ENCODE measurements around the gene MAPKBP1. TPM values are rescaled to one million over a fixed set of nuclear protein-coding genes. Genes with fewer than 3 reads are reported as not detected.

Gene MAPKBP1
- total and polyA plus RNA-seq, 8 donors, result 8.8 to 41.5 (median 16.8) TPM

DNA sequence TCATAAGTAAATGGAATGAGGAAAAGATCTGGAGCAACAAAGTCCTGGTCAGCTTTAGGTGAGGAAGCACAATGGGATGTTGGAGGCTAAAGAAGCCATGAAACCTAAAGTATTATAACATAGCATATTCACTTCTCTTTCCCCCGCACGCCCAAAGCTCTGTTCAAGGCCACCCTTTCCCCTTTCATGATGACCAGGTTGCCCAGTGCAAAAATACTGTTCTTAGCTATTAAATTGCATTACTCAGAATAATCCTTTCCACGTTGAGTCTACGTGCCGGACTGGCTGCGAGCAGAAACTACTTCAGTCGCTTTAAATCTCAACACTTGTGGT, 589 bp upstream of the MAPKBP1 start:
- 1 to 9% (median 3%) methylated on average over 7 of the region's 7 CpGs for WGBS, 5 donors
- peak overlapping the region; percentile 69 to 91 (median 88) for H3K27ac ChIP-seq
- no peak for TF ChIP-seq POLR2AphosphoS5 (IDR thresholded peaks at IDR 0.05)
- TF ChIP-seq, protein P1, sequence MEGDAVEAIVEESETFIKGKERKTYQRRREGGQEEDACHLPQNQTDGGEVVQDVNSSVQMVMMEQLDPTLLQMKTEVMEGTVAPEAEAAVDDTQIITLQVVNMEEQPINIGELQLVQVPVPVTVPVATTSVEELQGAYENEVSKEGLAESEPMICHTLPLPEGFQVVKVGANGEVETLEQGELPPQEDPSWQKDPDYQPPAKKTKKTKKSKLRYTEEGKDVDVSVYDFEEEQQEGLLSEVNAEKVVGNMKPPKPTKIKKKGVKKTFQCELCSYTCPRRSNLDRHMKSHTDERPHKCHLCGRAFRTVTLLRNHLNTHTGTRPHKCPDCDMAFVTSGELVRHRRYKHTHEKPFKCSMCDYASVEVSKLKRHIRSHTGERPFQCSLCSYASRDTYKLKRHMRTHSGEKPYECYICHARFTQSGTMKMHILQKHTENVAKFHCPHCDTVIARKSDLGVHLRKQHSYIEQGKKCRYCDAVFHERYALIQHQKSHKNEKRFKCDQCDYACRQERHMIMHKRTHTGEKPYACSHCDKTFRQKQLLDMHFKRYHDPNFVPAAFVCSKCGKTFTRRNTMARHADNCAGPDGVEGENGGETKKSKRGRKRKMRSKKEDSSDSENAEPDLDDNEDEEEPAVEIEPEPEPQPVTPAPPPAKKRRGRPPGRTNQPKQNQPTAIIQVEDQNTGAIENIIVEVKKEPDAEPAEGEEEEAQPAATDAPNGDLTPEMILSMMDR (IDR thresholded peaks at IDR 0.05), result no peak
- no peak for TF ChIP-seq EP300 (IDR thresholded peaks at IDR 0.05)
- TF ChIP-seq POLR2A (IDR thresholded peaks at IDR 0.05), result no peak
- peaks cover 39 to 56% (median 53%) of the 10 kb centered on the region in 4 donors for H3K4me1 ChIP-seq
- peak overlapping the region; percentile 77 to 90 (median 84) for H3K4me3 ChIP-seq
- no peaks in the 10 kb centered on the region for H3K27me3 ChIP-seq
- peaks cover 0 to 9% (median 5%) of the 10 kb centered on the region in 4 donors for H3K36me3 ChIP-seq
- no peaks in the 10 kb centered on the region for H3K9me3 ChIP-seq
- intact Hi-C loops (cut with DNase I; ENCODE audit: low total_unique reads), result loop anchor here (5.0 kb wide), 1 partner anchor 39 kb away; no protein-coding TSS in a partner anchor
- DNase-seq, result no peak

DNA sequence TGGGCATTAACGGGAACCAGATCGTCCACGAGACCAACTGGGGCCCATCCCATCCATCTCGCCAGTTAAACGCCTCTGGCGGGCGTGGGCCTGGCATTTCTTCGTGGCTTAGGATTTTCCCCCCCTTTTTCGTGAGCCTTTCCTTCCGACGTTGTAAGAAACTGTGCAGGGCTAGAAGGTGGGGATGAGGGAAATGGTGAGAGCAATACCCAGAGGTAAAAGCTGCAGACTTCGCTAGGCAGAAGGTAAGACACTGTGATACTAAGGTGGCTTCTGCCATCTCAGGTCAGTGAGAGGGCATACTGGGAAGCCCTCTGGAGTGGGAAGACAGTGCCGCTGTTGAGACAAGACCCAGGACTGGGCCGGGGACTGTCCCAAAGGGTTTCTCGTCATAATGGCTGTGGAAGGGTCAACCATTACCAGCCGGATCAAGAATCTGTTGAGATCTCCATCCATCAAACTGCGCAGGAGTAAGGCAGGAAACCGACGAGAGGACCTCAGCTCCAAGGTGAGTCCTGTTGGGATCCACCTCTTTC, 666 bp downstream of the MAPKBP1 start:
- H3K27ac ChIP-seq, result peak overlapping the region; percentile 69 to 91 (median 88)
- H3K9me3 ChIP-seq, result no peaks in the 10 kb centered on the region
- intact Hi-C loops (cut with DNase I; ENCODE audit: low total_unique reads), result loop anchor here (5.0 kb wide), 1 partner anchor 37 kb away; no protein-coding TSS in a partner anchor
- peaks cover 44 to 68% (median 64%) of the 10 kb centered on the region in 4 donors for H3K4me1 ChIP-seq
- peak overlapping the region; percentile 77 to 90 (median 84) for H3K4me3 ChIP-seq
- no peaks in the 10 kb centered on the region for H3K27me3 ChIP-seq
- TF ChIP-seq POLR2A (IDR thresholded peaks at IDR 0.05) (no peak), POLR2AphosphoS5 (IDR thresholded peaks at IDR 0.05) (no peak)
- TF ChIP-seq, protein P1 (IDR thresholded peaks at IDR 0.05), result no peak
- no peak for DNase-seq
- 4 to 7% (median 6%) methylated on average over 19 of the region's 19 CpGs for WGBS, 5 donors
- H3K36me3 ChIP-seq, result no peaks in the 10 kb centered on the region

DNA sequence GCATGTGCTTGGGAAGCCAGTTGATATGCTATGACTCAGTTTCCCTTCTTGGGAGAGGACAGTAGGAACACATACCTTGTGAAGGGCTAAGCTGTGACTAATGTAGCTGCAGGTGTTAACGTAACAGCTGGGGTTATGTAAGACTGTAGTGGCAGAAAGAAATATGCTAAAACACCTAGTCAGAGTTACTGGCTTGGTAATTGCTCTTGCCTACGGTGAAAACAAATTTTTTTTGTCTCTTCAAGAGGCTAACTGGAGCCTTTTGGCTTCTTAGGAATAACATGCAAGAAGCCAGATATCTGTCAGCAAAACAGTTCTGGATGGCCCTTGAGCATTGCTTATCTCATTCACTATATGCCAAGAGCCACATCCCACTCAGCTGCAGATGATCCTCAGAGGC, 1.4 kb downstream of the MAPKBP1 start:
- Histone ChIP-seq H3K4me3 (peak overlapping the region; percentile 77 to 90 (median 84)), H3K27ac (peak overlapping the region in 2 of 5 donors; percentile 88 to 91), H3K36me3 (no peaks in the 10 kb centered on the region), H3K4me1 (peaks cover 51 to 75% (median 70%) of the 10 kb centered on the region in 4 donors), H3K27me3 (no peaks in the 10 kb centered on the region), H3K9me3 (no peaks in the 10 kb centered on the region)
- intact Hi-C loops (cut with DNase I; ENCODE audit: low total_unique reads), result no loop called here
- WGBS, 5 donors, result 32 to 47% (median 45%) methylated on average over 2 of the region's 2 CpGs
- no peak for TF ChIP-seq POLR2A (IDR thresholded peaks at IDR 0.05)
- TF ChIP-seq, protein P1 (IDR thresholded peaks at IDR 0.05), result no peak
- TF ChIP-seq EP300 (IDR thresholded peaks at IDR 0.05), result no peak
- no peak for TF ChIP-seq POLR2AphosphoS5 (IDR thresholded peaks at IDR 0.05)
- no peak for DNase-seq

DNA sequence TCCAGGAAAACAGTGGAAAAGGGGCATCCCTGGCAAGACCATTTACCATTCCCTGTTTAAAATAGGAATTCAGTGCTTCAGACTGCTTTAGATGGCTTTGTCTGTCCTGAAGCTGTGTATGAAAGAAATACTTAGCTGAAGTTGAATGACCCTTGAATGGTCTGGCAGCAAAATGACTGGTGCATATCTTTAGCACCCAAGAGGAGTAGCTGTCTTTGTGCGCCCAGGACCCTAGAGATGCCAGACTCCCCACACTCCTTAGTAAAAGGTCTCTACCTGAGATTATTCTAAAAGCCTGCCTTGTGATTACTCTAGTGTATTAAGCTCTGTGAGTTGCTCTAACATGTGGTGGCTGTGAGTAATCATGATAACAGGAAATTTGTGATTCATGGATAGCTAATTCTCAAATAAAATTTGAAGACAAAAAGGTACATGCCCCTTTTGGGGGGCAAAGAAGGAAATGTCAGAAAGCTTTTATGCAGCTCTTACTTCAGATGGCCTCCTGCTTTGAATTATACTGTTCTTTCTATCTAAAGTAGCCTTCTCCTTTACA, 3.2 kb downstream of the MAPKBP1 start:
- H3K9me3 ChIP-seq, result no peaks in the 10 kb centered on the region
- H3K27ac ChIP-seq, result peak overlapping the region in 2 of 5 donors; percentile 16 to 55
- H3K27me3 ChIP-seq, result no peaks in the 10 kb centered on the region
- H3K4me3 ChIP-seq, result no peak overlapping the region
- WGBS, 5 donors, result 76 to 82% (median 79%) methylated on average over 1 of the region's 1 CpG
- peaks cover 54 to 90% (median 80%) of the 10 kb centered on the region in 4 donors for H3K4me1 ChIP-seq
- intact Hi-C loops (cut with DNase I; ENCODE audit: low total_unique reads), result no loop called here
- DNase-seq, result no peak
- no peaks in the 10 kb centered on the region for H3K36me3 ChIP-seq
- TF ChIP-seq, protein P1 (IDR thresholded peaks at IDR 0.05), result no peak
- TF ChIP-seq EP300 (IDR thresholded peaks at IDR 0.05) (no peak), POLR2AphosphoS5 (IDR thresholded peaks at IDR 0.05) (no peak), POLR2A (IDR thresholded peaks at IDR 0.05) (no peak)
